Neural cell (in vitro differentiated cells): ENCODE results near the gene SAMD4B.

Experiments used
- EP300 ChIP-seq: fragments of 450-650 bp; conservative IDR thresholded peaks from 2 replicates; pipeline ENCODE4 v1.6.1; 2014; ENCODE audit warnings: antibody characterized with exemption, mild to moderate bottlenecking, moderate library complexity; ENCODE audit not compliant: poor library complexity, severe bottlenecking
- EZH2 ChIP-seq: fragments of 200-600, 300-800 bp; shearing (Covaris generic), sonication (generic); IDR thresholded peaks from 2 replicates; pipeline ENCODE4 v1.6.1; 2014; ENCODE audit warnings: antibody characterized with exemption, low read length, borderline replicate concordance, mild to moderate bottlenecking; ENCODE audit not compliant: insufficient read depth, poor library complexity, severe bottlenecking
- POLR2AphosphoS5 ChIP-seq: IDR thresholded peaks from 2 replicates; pipeline ENCODE4 v1.6.1; 2012
- RAD21 ChIP-seq: fragments of 450-650 bp; conservative IDR thresholded peaks from 2 replicates; pipeline ENCODE4 v1.6.1; 2014; ENCODE audit warnings: antibody characterized with exemption, mild to moderate bottlenecking, moderate library complexity
- TF ChIP-seq, protein P1 (sequence below): fragments of 450-650 bp; IDR thresholded peaks from 2 replicates; pipeline ENCODE4 v1.5.1; 2014; ENCODE audit warnings: antibody characterized with exemption, mild to moderate bottlenecking, moderate library complexity; ENCODE audit not compliant: poor library complexity, severe bottlenecking
- TF ChIP-seq, protein P2 (sequence below): IDR thresholded peaks from 2 replicates; pipeline ENCODE4 v1.6.1; 2012; ENCODE audit warnings: borderline replicate concordance

DNA sequence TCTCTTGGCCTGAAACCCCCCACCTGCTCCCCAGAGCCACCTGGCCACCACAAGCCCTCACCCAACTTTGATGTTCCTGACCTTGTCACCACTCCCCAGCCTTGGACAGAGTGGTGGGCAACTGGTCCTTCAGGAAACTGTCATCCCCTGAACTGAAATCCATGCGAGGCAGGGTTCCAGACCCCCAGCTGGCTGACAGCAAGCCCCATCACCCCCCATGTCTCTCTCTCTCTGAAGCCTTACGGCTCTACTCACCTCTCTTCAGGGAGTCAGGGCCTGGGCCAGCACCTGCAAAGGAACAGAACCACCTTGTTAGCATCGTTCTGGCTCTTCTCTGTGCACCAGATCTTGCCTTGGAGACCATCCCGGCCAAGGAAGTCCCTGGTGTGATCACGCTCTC, 24.1 kb upstream of the SAMD4B start:
- TF ChIP-seq, protein P1, sequence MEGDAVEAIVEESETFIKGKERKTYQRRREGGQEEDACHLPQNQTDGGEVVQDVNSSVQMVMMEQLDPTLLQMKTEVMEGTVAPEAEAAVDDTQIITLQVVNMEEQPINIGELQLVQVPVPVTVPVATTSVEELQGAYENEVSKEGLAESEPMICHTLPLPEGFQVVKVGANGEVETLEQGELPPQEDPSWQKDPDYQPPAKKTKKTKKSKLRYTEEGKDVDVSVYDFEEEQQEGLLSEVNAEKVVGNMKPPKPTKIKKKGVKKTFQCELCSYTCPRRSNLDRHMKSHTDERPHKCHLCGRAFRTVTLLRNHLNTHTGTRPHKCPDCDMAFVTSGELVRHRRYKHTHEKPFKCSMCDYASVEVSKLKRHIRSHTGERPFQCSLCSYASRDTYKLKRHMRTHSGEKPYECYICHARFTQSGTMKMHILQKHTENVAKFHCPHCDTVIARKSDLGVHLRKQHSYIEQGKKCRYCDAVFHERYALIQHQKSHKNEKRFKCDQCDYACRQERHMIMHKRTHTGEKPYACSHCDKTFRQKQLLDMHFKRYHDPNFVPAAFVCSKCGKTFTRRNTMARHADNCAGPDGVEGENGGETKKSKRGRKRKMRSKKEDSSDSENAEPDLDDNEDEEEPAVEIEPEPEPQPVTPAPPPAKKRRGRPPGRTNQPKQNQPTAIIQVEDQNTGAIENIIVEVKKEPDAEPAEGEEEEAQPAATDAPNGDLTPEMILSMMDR = no peak
- TF ChIP-seq RAD21 (no peak), POLR2AphosphoS5 (no peak), EP300 (no peak), EZH2 (no peak)
- TF ChIP-seq, protein P2, sequence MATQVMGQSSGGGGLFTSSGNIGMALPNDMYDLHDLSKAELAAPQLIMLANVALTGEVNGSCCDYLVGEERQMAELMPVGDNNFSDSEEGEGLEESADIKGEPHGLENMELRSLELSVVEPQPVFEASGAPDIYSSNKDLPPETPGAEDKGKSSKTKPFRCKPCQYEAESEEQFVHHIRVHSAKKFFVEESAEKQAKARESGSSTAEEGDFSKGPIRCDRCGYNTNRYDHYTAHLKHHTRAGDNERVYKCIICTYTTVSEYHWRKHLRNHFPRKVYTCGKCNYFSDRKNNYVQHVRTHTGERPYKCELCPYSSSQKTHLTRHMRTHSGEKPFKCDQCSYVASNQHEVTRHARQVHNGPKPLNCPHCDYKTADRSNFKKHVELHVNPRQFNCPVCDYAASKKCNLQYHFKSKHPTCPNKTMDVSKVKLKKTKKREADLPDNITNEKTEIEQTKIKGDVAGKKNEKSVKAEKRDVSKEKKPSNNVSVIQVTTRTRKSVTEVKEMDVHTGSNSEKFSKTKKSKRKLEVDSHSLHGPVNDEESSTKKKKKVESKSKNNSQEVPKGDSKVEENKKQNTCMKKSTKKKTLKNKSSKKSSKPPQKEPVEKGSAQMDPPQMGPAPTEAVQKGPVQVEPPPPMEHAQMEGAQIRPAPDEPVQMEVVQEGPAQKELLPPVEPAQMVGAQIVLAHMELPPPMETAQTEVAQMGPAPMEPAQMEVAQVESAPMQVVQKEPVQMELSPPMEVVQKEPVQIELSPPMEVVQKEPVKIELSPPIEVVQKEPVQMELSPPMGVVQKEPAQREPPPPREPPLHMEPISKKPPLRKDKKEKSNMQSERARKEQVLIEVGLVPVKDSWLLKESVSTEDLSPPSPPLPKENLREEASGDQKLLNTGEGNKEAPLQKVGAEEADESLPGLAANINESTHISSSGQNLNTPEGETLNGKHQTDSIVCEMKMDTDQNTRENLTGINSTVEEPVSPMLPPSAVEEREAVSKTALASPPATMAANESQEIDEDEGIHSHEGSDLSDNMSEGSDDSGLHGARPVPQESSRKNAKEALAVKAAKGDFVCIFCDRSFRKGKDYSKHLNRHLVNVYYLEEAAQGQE = no peak
